SU-DHL-6 (cell line): ENCODE results near the gene ZNF609.

ENCODE experiments used
- EZH2phosphoT487 ChIP-seq: fragments of 200-600 bp; sonication (generic), shearing (Covaris generic); conservative IDR thresholded peaks from 2 replicates; pipeline ENCODE4 v1.6.1; 2018; ENCODE audit warnings: mild to moderate bottlenecking, antibody characterized with exemption, low read length, moderate library complexity, mixed read lengths
- TF ChIP-seq, protein P1 (sequence below): fragments of 200-600 bp; sonication (generic); IDR thresholded peaks from one replicate; pipeline ENCODE4 v1.5.1; 2017; ENCODE audit warnings: antibody characterized with exemption, mild to moderate bottlenecking, low read length, moderate library complexity; ENCODE audit not compliant: insufficient read depth, poor library complexity, severe bottlenecking

GRCh38 chr15:64701051-64701450, 240.7 kb downstream of the ZNF609 start:
- TF ChIP-seq, protein P1, sequence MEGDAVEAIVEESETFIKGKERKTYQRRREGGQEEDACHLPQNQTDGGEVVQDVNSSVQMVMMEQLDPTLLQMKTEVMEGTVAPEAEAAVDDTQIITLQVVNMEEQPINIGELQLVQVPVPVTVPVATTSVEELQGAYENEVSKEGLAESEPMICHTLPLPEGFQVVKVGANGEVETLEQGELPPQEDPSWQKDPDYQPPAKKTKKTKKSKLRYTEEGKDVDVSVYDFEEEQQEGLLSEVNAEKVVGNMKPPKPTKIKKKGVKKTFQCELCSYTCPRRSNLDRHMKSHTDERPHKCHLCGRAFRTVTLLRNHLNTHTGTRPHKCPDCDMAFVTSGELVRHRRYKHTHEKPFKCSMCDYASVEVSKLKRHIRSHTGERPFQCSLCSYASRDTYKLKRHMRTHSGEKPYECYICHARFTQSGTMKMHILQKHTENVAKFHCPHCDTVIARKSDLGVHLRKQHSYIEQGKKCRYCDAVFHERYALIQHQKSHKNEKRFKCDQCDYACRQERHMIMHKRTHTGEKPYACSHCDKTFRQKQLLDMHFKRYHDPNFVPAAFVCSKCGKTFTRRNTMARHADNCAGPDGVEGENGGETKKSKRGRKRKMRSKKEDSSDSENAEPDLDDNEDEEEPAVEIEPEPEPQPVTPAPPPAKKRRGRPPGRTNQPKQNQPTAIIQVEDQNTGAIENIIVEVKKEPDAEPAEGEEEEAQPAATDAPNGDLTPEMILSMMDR, result no peak
- no peak for TF ChIP-seq EZH2phosphoT487
